C4-2B (cell line): ENCODE measurements around the gene TUBG2.

ENCODE experiments used
- H3K27ac ChIP-seq: fragments of 450-650 bp; 2 replicates; pipeline ENCODE4 v1.5.1; 2017
- CTCF ChIP-seq: fragments of 450-650 bp; conservative IDR thresholded peaks from 2 replicates; pipeline ENCODE4 v1.5.1; 2017; ENCODE audit warnings: mild to moderate bottlenecking
- ZFX ChIP-seq: fragments of 450-650 bp; IDR thresholded peaks from 2 replicates; pipeline ENCODE4 v1.6.1; 2017

The TUBG2 gene

DNA sequence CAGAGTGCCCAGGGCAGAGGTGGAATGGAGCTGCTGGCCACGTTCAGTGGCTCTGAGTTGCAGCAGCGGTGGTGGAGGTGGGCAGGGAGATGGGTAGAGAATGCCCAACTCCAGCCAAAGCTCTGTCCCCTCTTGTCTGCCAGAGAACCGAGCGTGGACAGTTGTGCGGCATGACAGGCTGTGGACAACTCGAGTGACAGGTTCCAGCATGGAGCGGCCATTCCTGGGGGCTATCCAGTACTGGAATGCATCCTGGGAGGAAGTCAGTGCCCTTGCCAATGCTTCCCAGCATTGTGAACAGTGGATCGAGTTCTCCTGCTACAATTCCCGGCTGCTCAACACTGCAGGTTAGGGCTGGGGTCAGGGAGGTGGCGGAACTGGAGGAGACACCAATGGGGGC, 31.5 kb downstream of the TUBG2 start:
- TF ChIP-seq CTCF (no peak), ZFX (no peak)
- no peak overlapping the region for H3K27ac ChIP-seq

DNA sequence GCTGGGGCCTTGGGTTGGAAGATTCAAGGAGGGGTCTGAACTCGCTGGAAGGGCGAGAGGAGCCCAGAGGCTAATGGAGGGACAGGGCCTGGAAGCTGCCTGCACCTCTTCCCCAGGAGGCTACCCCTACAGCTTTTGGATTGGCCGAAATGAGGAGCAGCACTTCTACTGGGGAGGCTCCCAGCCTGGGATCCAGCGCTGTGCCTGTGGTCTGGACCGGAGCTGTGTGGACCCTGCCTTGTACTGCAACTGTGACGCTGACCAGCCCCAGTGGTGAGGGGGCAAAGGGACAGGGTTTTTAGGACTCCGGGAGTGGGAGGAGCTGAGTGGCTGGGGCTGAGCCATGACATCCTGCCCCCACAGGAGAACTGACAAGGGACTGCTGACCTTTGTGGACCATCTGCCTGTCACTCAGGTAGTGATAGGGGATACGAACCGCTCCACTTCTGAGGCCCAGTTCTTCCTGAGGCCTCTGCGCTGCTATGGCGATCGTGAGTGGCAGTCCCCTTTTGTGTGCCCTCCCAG, 32.0 kb downstream of the TUBG2 start:
- no peak overlapping the region for H3K27ac ChIP-seq
- TF ChIP-seq CTCF, result no peak
- no peak for TF ChIP-seq ZFX

GRCh38 chr17:42692489-42692888, 33.4 kb downstream of the TUBG2 start:
- TF ChIP-seq ZFX (no peak), CTCF (no peak)
- H3K27ac ChIP-seq, result no peak overlapping the region

DNA sequence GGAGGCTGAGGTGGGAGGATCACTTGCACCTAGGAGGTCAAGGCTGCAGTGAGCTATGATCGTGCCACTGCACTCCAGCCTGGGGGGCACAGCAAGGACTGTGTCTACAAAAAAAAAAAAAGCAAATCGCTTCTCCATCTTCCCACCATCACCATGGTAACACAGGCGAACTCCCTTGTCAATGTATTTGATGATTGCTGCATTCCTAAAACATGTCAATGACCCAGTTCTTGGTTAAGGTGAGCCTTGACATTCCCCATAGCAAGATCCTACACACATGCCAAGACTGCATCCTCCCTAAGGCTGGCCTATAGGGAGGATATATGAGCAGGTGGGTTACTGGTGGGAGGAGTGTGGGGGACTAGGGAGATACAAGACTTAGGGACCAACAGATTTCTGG, 35.4 kb downstream of the TUBG2 start:
- no peak overlapping the region for H3K27ac ChIP-seq
- TF ChIP-seq ZFX (no peak), CTCF (no peak)

GRCh38 chr17:42695500-42695899, 36.4 kb downstream of the TUBG2 start:
- TF ChIP-seq ZFX, result no peak
- TF ChIP-seq CTCF, result no peak
- no peak overlapping the region for H3K27ac ChIP-seq

GRCh38 chr17:42697108-42697811, 38.2 kb downstream of the TUBG2 start:
- H3K27ac ChIP-seq, result no peak overlapping the region
- TF ChIP-seq CTCF (no peak), ZFX (no peak)

DNA sequence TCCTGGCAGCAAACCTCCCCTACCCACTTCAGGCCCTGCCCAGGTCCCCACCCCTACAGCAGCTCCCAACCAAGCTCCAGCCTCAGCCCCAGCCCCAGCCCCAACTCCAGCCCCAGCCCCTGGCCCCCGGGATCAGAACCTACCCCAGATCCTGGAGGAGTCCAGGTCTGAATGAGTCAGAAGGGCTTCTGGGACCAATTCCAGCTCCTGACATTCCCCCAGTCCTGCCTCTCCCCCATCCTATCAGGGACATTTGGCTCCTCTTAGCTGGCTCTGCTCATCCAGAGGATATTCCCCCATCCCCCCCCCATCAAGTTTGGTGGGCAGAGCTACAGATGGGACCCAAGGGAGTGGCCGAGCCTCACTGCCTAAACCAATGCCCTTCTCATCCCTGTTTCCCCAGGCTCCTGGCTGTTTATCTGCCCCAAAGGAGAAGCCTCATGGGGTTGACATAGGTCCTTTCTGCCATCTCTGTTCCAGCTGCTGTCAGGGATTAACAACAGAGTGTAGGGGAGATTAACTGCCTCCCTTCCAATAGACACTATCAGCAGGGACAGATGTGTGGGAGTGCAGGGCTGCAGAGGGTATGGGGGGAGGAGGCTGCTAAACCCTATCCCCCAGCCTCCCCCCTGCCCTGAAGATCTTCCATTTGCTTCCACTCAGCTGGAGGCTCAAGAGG, 39.8 kb downstream of the TUBG2 start:
- TF ChIP-seq CTCF, result no peak
- TF ChIP-seq ZFX, result no peak
- no peak overlapping the region for H3K27ac ChIP-seq
